Loucy (cell line): ENCODE results near the gene COBLL1.

Experiments used
- CTCF ChIP-seq: fragments of 200-600 bp; sonication (generic); conservative IDR thresholded peaks from 2 replicates; pipeline ENCODE4 v1.5.1; 2014; ENCODE audit warnings: mild to moderate bottlenecking, antibody characterized with exemption, low read length
- EZH2phosphoT487 ChIP-seq: fragments of 200-600 bp; IDR thresholded peaks from 2 replicates; pipeline ENCODE4 v1.6.1; 2018; ENCODE audit warnings: antibody characterized with exemption, mild to moderate bottlenecking, moderate library complexity, borderline replicate concordance

DNA sequence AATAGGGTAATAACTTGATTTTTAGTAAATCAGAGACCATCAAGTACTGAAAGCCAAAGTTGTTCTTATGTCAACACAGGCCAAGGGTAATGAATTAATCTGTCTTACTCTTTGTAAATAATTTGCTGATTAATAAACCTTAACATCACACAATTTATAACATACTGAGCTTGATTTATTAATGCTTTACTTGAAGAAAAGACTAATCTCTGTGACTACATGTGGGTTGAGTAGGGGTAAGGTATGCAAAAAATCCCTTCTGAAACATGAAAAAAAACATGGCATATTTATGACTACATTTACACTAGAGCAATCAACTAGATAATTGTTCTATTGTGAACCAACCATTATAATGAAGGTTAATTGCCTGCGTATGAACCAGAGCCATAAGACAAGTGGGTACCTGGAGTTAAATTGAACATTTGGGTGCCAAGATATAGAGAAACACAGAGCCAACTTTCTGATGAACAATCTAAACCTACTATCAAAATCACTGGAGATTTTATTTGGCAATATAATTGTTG lies 152.7 kb downstream of the COBLL1 start:
- TF ChIP-seq CTCF (no peak), EZH2phosphoT487 (no peak)
